Panc1 (cell line): ENCODE results near the gene VTN. TPM values are rescaled to one million over a fixed set of nuclear protein-coding genes. Genes with fewer than 3 reads are reported as not detected.

Experiments used
- ATAC-seq: fragments of 200-7000 bp; cut with Tn5 transposase; 2 replicates; pipeline ENCODE4 v1.9.1; 2020; ENCODE audit warnings: mild to moderate bottlenecking, moderate library complexity
- BruUV-seq: library from RNA; stranded (reverse); fragments of 400-500 nt; replicated peaks from 2 replicates; lab custom pipeline; 2021; lab: Mats Ljungman, UMichigan
- CTCF ChIA-PET: fragments of 300-600 bp; sonication (Branson Sonifier 250); formaldehyde crosslinking; loops from one replicate; lab custom pipeline; 2022; ENCODE audit warnings: antibody characterized with exemption; lab: Charles Lee
- POLR2A ChIA-PET: fragments of 300-600 bp; sonication (Branson Sonifier 250); formaldehyde crosslinking; loops from one replicate; lab custom pipeline; 2022; ENCODE audit warnings: antibody characterized with exemption; lab: Charles Lee
- DNase-seq: peaks from one replicate; pipeline ENCODE4 v3.0.0-alpha.2; 2010; ENCODE audit warnings: low read depth, low spot score
- H3K27ac ChIP-seq: 2 replicates; pipeline ENCODE4 v1.5.1; 2011; ENCODE audit warnings: mild to moderate bottlenecking, low read length, inconsistent platforms
- H3K27me3 ChIP-seq: fragments of 200-500 bp; sonication (Bioruptor generic); 2 replicates; pipeline ENCODE4 v1.6.0; 2014; ENCODE audit warnings: low read length, inconsistent platforms; ENCODE audit not compliant: control insufficient read depth, insufficient read depth
- H3K36me3 ChIP-seq: fragments of 200-500 bp; sonication (Bioruptor generic); 2 replicates; pipeline ENCODE4 v1.5.1; 2014; ENCODE audit warnings: inconsistent platforms, mild to moderate bottlenecking, low read length, moderate library complexity; ENCODE audit not compliant: control insufficient read depth, insufficient read depth
- H3K4me1 ChIP-seq: 2 replicates; pipeline ENCODE4 v1.5.1; 2011; ENCODE audit warnings: inconsistent platforms, mild to moderate bottlenecking, low read length, moderate library complexity; ENCODE audit not compliant: control insufficient read depth, insufficient read depth
- H3K4me3 ChIP-seq, 2 experiments: 2 replicates each; pipeline ENCODE4 v1.5.1; 2011 to 2012; ENCODE audit warnings: low read depth in 2 of 2, low read length in 2 of 2, mild to moderate bottlenecking in 2 of 2, inconsistent platforms in 1 of 2, moderate library complexity in 1 of 2
- H3K9me3 ChIP-seq: fragments of 200-500 bp; sonication (Bioruptor generic); 2 replicates; pipeline ENCODE4 v1.5.1; 2014; ENCODE audit warnings: low read depth, mild to moderate bottlenecking, inconsistent platforms, low read length, moderate library complexity; ENCODE audit not compliant: control insufficient read depth, insufficient read depth
- POLR2AphosphoS5 ChIP-seq: IDR thresholded peaks from 2 replicates; pipeline ENCODE4 v1.6.1; 2012; ENCODE audit warnings: mild to moderate bottlenecking, low read depth, low read length, moderate library complexity
- SIN3A ChIP-seq: IDR thresholded peaks from 2 replicates; pipeline ENCODE4 v1.6.1; 2012; ENCODE audit warnings: low read depth, mild to moderate bottlenecking, low read length, moderate library complexity, borderline replicate concordance; ENCODE audit not compliant: insufficient read depth
- TCF7L2 ChIP-seq: IDR thresholded peaks from 2 replicates; pipeline ENCODE4 v1.6.1; 2011; ENCODE audit warnings: mild to moderate bottlenecking, low read depth, low read length, inconsistent platforms
- in situ Hi-C: cut with HindIII; loops from 2 replicates; pipeline ENCODE4 v1.10.0; 2016; ENCODE audit warnings: low sequenced_read_pairs, low pct_unique_long_range_greater_than_20kb
- intact Hi-C: fragments of 100-400 bp; cut with micrococcal nuclease; formaldehyde crosslinking; loops from one replicate; pipeline ENCODE4 v1.10.0; 2022; ENCODE audit not compliant: unreplicated experiment
- total RNA-seq: library from RNA; stranded (reverse); gene quantifications from one replicate; pipeline ENCODE4 v1.2.1, GENCODE V29; 2021; ENCODE audit not compliant: unreplicated experiment
- TF ChIP-seq, protein P1 (sequence below): fragments of 450-650 bp; IDR thresholded peaks from 2 replicates; pipeline ENCODE4 v1.5.1; 2017; ENCODE audit warnings: mild to moderate bottlenecking
- TF ChIP-seq, protein P2 (sequence below), 2 experiments: IDR thresholded peaks; 2 replicates each; pipeline ENCODE4 v1.6.1; 2011 to 2012; ENCODE audit warnings: low read depth in 2 of 2, control low read depth in 1 of 2, low read length in 1 of 2, mild to moderate bottlenecking in 1 of 2, moderate library complexity in 1 of 2; ENCODE audit not compliant: insufficient read depth in 1 of 2

Gene VTN
- total RNA-seq, 1 experiment from 2014 or later = 2.3 TPM

DNA sequence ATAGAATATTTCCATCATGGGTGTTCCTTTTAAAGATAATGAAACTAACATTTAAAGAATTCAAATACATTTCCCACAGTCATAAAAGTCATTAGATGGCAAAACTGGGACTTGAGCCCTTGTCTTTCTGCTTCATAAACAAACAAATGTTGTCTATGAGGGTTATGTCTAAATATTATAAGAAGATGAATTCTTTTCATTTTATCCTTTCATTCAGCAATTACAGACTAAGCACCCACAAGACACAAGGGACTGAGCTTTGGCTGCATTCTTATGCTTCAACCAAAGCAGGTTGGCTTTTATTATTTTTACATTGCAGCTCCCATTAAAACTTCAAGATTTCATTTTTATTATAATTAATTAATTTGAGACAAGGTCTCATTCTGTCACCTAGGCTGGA, 16.3 kb upstream of the VTN start:
- no peak for TF ChIP-seq POLR2AphosphoS5
- TF ChIP-seq, protein P1, sequence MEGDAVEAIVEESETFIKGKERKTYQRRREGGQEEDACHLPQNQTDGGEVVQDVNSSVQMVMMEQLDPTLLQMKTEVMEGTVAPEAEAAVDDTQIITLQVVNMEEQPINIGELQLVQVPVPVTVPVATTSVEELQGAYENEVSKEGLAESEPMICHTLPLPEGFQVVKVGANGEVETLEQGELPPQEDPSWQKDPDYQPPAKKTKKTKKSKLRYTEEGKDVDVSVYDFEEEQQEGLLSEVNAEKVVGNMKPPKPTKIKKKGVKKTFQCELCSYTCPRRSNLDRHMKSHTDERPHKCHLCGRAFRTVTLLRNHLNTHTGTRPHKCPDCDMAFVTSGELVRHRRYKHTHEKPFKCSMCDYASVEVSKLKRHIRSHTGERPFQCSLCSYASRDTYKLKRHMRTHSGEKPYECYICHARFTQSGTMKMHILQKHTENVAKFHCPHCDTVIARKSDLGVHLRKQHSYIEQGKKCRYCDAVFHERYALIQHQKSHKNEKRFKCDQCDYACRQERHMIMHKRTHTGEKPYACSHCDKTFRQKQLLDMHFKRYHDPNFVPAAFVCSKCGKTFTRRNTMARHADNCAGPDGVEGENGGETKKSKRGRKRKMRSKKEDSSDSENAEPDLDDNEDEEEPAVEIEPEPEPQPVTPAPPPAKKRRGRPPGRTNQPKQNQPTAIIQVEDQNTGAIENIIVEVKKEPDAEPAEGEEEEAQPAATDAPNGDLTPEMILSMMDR = no peak
- TF ChIP-seq, protein P2, sequence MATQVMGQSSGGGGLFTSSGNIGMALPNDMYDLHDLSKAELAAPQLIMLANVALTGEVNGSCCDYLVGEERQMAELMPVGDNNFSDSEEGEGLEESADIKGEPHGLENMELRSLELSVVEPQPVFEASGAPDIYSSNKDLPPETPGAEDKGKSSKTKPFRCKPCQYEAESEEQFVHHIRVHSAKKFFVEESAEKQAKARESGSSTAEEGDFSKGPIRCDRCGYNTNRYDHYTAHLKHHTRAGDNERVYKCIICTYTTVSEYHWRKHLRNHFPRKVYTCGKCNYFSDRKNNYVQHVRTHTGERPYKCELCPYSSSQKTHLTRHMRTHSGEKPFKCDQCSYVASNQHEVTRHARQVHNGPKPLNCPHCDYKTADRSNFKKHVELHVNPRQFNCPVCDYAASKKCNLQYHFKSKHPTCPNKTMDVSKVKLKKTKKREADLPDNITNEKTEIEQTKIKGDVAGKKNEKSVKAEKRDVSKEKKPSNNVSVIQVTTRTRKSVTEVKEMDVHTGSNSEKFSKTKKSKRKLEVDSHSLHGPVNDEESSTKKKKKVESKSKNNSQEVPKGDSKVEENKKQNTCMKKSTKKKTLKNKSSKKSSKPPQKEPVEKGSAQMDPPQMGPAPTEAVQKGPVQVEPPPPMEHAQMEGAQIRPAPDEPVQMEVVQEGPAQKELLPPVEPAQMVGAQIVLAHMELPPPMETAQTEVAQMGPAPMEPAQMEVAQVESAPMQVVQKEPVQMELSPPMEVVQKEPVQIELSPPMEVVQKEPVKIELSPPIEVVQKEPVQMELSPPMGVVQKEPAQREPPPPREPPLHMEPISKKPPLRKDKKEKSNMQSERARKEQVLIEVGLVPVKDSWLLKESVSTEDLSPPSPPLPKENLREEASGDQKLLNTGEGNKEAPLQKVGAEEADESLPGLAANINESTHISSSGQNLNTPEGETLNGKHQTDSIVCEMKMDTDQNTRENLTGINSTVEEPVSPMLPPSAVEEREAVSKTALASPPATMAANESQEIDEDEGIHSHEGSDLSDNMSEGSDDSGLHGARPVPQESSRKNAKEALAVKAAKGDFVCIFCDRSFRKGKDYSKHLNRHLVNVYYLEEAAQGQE (IDR thresholded peaks at IDR 0.05; ENCODE audit: insufficient read depth in 1 of 2, low read depth in 2 of 2, low read length in 1 of 2) = no peak
- no peak for TF ChIP-seq TCF7L2
- TF ChIP-seq SIN3A = no peak
- ATAC-seq = no peak
- no peak overlapping the region for H3K4me3 ChIP-seq

DNA sequence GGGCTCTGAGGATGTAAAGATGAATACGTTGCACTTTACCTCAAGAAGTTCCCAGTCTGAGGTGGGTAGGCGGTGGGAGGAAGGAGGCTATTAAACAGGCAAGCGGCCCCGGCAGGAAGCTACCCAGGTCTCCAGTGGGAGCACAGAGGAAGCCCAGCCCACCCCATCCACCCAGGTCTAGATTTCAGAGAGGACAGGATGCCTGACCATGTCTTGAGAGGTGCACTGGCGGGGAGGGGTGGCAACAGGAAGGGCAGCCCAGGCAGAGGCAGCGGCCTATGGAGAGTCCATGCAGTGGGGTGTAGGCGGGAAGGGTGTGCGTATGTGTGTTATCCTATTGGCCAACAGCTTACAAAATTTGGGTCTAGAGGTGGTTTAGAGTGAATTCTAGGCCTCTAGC, 15.3 kb upstream of the VTN start:
- BruUV-seq = no TSS peak
- no peaks in the 10 kb centered on the region for H3K4me1 ChIP-seq
- H3K9me3 ChIP-seq = no peaks in the 10 kb centered on the region
- CTCF ChIA-PET = no interaction called here
- intact Hi-C loops = no loop called here
- no peak overlapping the region for H3K4me3 ChIP-seq
- no peaks in the 10 kb centered on the region for H3K36me3 ChIP-seq
- in situ Hi-C loops = no loop called here
- no peak overlapping the region for H3K27ac ChIP-seq
- POLR2A ChIA-PET = no interaction called here
- H3K27me3 ChIP-seq = no peaks in the 10 kb centered on the region
- ATAC-seq = no peak
- no peak for TF ChIP-seq TCF7L2
- TF ChIP-seq POLR2AphosphoS5 = no peak
- TF ChIP-seq, protein P2 (IDR thresholded peaks at IDR 0.05; ENCODE audit: insufficient read depth in 1 of 2, low read depth in 2 of 2, low read length in 1 of 2) = no peak
- TF ChIP-seq, protein P1 = no peak
- no peak for TF ChIP-seq SIN3A
- no peak for DNase-seq

More for the DNA sequence above, 16.3 kb upstream of the VTN start:
- no peak for DNase-seq
- no peaks in the 10 kb centered on the region for H3K36me3 ChIP-seq
- no peaks in the 10 kb centered on the region for H3K9me3 ChIP-seq
- H3K4me1 ChIP-seq = no peaks in the 10 kb centered on the region
- intact Hi-C loops (no loop called here), in situ Hi-C loops (no loop called here)
- POLR2A ChIA-PET = no interaction called here
- BruUV-seq = no TSS peak
- CTCF ChIA-PET = interaction anchor here (0.6 to 0.7 kb wide), 2 partner anchors 7 to 146 kb away, joined by 3 to 8 read pairs; no protein-coding TSS in a partner anchor
- no peaks in the 10 kb centered on the region for H3K27me3 ChIP-seq
- no peak overlapping the region for H3K27ac ChIP-seq
